T47D (cell line): Measurements from ENCODE around the gene ELK3.
A peak's percentile ranks its signal among the peaks of the same experiment; 100 is the strongest.
"Not testable (repeated sequence)": the region's sequence is repeated elsewhere in the genome, so short reads cannot be mapped to it uniquely, and the experiment has no call there.

Experiments
- DNase-seq, 2 experiments: peaks; one replicate each; pipeline versions ENCODE4 v3.0.0 to v3.0.0-alpha.2; 2011 to 2012; ENCODE audit warnings: low read depth in 1 of 2, low spot score in 1 of 2
- JUND ChIP-seq: IDR thresholded peaks from 2 replicates; pipeline ENCODE4 v1.6.1; 2012; ENCODE audit warnings: low read depth
- in situ Hi-C: cut with HindIII; loops from 2 replicates; pipeline ENCODE4 v1.10.0; 2016; ENCODE audit warnings: low sequenced_read_pairs, low pct_unique_long_range_greater_than_20kb

The ELK3 gene

GRCh38 chr12:96302687-96303310 lies 108.6 kb downstream of the ELK3 start:
- no peak for DNase-seq
- in situ Hi-C loops = no loop called here
- TF ChIP-seq JUND = no peak

- no peak for TF ChIP-seq JUND
- DNase-seq = no peak
- in situ Hi-C loops = no loop called here
Observed at GRCh38 chr12:96303653-96304052, 109.5 kb downstream of the ELK3 start.

- in situ Hi-C loops = no loop called here
- no peak for TF ChIP-seq JUND
- no peak for DNase-seq
Observed at GRCh38 chr12:96305665-96306064, 111.5 kb downstream of the ELK3 start.

- no peak for DNase-seq
- in situ Hi-C loops = no loop called here
- TF ChIP-seq JUND = no peak
Observed at GRCh38 chr12:96308881-96309280, 114.7 kb downstream of the ELK3 start.

- no peak for DNase-seq
- no peak for TF ChIP-seq JUND
- in situ Hi-C loops = no loop called here
Observed at GRCh38 chr12:96310067-96310466, 115.9 kb downstream of the ELK3 start.

GRCh38 chr12:96311191-96311590 lies 117.0 kb downstream of the ELK3 start:
- no peak for DNase-seq
- in situ Hi-C loops = no loop called here
- TF ChIP-seq JUND = no peak

- in situ Hi-C loops = no loop called here
- TF ChIP-seq JUND = no peak
- no peak for DNase-seq
Observed at GRCh38 chr12:96313606-96314005, 119.4 kb downstream of the ELK3 start.

- TF ChIP-seq JUND = no peak
- DNase-seq = no peak
- in situ Hi-C loops = no loop called here
Observed at GRCh38 chr12:96314723-96315122, 120.5 kb downstream of the ELK3 start.

GRCh38 chr12:96315741-96316481 lies 121.7 kb downstream of the ELK3 start:
- in situ Hi-C loops = not testable (repeated sequence)
- DNase-seq = peak in 1 of 2 experiments; percentile 34

GRCh38 chr12:96317801-96318200 lies 123.6 kb downstream of the ELK3 start:
- in situ Hi-C loops, DNase-seq: not testable (repeated sequence)
